Measurements from ENCODE around the gene CFAP52.
A peak's percentile ranks its signal among the peaks of the same experiment; 100 is the strongest.
"Not testable (repeated sequence)": the region's sequence is repeated elsewhere in the genome, so short reads cannot be mapped to it uniquely, and the experiment has no call there.

CFAP52 gene

DNA sequence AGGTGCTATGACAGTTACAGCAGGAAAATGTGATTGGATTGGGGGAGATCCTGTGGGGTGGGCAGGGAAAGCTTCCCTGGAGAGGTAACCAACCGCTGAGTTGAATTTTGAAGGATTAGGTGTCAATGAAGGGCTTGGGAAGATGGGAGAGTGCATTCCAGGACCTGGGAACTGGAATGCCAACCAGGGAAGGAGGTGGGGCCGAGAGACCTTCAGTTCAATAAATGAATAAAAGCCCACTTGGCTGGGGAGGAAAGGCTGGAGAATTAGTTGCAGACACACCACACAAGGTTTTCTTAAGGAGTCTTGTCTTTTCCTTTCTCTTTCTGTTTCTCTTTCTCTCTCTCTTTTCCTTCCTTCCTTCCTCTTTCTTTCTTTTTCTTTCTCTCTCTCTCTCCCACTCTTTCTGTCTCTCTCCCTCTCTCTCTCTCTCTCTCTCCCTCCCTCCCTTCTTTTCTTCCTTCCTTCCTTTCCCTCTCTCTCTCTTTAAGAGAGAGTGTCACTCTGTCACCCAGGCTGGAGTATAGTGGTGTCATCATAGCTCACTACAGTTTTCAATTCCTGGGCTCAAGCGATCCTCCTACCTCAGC, 72.2 kb downstream of the CFAP52 start:
- DNase-seq: no peak

DNA sequence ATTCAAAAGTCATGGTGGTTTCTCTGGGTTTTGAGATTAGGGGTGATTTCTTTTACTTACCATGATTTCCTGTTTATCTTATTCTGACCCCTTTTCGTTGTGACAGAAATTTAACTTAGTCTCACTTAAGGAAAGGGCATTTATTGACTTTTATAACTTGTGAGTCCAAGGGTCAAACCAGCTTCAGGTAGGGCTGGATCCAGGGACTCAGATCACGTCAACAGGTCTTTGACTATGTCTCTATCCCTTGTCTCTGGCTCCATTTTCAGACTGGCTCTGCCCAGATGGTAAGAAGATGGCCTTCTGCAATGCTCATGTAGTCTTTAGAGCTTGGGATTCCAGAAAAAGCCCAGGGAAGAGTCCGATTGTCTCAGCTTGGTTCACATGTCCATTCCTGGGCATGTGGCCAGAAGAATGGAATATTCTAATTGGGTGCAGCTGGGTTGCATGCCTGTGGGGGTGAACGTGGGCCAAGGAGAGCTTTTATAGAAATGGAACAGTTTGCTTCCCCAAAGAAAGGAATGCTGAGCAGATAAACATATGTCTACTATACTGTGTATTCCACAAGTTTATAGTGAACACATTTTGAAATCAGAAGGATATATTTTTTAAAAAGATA, 82.3 kb downstream of the CFAP52 start:
- DNase-seq: peak in 1 of 2 donors; percentile 10

DNA sequence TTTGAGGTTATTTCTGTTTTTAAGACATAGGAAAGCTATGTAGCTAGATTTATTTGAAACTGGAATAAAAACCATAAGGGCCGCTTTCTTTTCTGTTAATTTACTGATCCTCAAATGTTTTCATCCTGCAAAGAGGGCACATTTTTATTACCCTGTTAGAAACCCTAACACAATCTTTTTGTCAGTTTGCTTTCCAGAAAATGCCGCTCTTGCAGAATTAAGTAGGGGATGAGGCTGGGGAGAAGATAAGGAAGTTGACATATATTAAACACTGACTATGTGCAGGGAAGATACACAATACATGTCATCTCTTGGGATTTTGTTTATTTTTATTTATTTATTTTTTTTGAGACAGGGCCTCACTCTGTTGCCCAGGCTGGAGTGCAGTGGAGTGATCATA, 84.6 kb downstream of the CFAP52 start:
- no peak for DNase-seq

GRCh38 chr17:9663511-9663910, 87.1 kb downstream of the CFAP52 start:
- DNase-seq: not testable (repeated sequence)

- DNase-seq: no peak
These were observed 90.1 kb downstream of the CFAP52 start for GRCh38 chr17:9666461-9667050.

GRCh38 chr17:9668517-9668916, 92.1 kb downstream of the CFAP52 start:
- DNase-seq: no peak

DNA sequence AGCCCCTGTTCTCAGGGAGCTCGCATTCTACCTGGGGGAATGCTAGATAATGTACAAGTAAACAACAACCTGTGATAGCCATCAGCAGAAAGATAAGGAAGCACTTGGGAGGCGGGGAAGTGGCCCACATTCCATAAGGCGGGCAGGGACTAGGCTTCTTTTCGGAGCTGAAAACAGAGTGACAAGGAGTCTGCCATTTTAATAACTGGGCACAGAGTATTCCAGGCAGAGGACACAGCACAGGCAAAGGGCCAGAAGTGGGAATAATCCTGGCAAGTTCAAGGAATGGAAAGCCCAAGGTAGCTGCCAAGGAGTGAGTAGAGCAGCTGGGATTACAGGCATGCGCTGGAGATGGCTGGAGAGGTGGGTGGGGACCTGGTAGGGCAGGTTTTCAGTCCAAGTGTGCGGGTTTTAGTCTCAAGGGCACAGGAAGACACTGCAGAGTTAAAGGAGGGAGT, 93.1 kb downstream of the CFAP52 start:
- no peak for DNase-seq

- DNase-seq: no peak
These were observed 94.2 kb downstream of the CFAP52 start for GRCh38 chr17:9670596-9670995.

DNA sequence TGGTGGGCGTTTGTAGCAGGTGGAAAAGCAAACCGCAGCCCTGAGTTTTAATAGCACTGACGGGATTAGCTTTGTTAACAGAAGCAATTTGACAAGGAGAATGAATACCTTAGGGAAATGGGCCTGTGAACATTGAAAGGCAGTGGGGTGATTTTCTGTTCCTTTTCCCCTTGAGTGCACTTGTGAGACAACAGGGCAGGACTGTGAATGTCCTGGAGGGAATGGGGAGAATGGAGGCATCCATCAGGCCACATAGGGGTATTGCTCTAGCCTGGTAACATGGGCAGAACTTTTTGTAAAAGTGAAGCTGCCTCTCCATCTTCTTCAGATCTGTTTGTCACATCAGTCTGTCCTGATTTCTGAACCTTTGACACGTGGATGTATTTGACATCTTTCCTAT, 95.1 kb downstream of the CFAP52 start:
- DNase-seq: no peak

DNA sequence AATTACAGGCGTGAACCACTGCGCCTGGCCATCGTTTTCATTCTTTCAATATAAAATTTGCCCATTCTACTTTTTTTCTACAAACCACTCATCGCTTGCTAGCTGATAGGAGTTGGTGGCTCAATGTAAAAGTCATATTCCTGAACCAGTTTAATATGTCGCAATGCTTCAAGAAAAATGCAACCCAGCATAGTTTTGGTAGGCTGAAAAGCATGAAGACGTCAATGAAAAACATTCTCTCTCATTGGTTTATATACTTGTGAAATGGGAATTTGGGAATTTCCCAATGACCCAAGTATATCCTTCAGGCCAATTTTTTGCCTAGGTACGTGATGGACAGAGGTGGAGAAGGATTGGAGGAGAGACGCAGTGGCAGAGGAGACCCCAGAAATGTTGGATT, 95.8 kb downstream of the CFAP52 start:
- DNase-seq: no peak

GRCh38 chr17:9672691-9673090, 96.2 kb downstream of the CFAP52 start:
- no peak for DNase-seq

- DNase-seq: no peak
These were observed 99.6 kb downstream of the CFAP52 start for GRCh38 chr17:9676084-9676483.

DNA sequence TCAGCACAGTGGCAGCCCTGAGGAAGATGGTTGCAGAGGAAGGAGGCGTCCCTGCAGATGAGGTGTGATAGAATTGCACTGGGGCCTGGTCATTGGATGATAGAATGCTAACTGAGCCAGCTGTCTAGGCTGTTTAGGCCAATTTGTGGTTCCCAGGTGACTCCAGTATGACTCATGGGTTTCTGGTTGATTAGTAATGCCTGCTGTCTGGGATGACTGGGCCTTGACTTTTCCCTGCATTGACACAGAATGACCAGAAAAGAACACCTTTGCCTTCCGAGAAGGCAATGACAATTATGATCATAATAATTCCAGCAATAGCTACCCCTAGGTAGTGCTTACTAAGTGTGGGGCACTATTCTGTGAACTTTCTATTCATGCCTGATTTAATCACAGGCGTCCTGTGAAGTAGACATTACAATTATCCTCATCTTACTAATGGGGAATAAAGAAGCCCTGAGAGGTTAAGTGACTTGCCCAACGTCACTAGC, 100.4 kb downstream of the CFAP52 start:
- DNase-seq: no peak

DNA sequence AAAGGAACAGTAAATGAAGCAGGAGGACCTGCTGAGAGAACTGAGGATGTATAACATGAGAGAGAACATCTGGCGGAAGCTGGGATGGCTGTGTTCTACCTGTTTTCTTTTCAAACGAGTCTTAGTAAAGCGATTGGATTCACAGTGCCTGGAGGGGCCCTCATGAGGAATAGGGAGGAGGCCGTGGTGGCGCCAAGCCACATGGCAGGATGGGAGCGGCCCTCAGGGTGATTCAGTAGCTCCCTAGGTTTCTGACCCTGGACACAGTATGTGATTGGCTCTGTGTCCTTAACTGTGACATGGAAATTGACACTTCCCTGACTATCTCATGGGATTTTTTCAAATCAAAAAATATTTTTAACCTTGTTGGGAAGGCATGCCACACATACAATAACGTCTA, 101.0 kb downstream of the CFAP52 start:
- no peak for DNase-seq

- DNase-seq: no peak
These were observed 101.5 kb downstream of the CFAP52 start for GRCh38 chr17:9677896-9678295.

- no peak for DNase-seq
These were observed 108.6 kb downstream of the CFAP52 start for GRCh38 chr17:9684955-9685621.
